Breast epithelium (tissue), 3 donors: Measurements from ENCODE around the gene PDE4C.

Experiments used
- POLR2AphosphoS5 ChIP-seq, 3 donors: sonication (generic); formaldehyde crosslinking; IDR thresholded peaks; one replicate each; pipeline ENCODE4 v1.6.1; 2017; ENCODE audit warnings: antibody characterized with exemption in 3 of 3
- TF ChIP-seq, protein P1 (sequence below), 3 donors: fragments of 450-650 bp; IDR thresholded peaks; one replicate each; pipeline ENCODE4 v1.5.1; 2016 to 2017; ENCODE audit warnings: antibody characterized with exemption in 3 of 3, mild to moderate bottlenecking in 3 of 3, moderate library complexity in 3 of 3

DNA sequence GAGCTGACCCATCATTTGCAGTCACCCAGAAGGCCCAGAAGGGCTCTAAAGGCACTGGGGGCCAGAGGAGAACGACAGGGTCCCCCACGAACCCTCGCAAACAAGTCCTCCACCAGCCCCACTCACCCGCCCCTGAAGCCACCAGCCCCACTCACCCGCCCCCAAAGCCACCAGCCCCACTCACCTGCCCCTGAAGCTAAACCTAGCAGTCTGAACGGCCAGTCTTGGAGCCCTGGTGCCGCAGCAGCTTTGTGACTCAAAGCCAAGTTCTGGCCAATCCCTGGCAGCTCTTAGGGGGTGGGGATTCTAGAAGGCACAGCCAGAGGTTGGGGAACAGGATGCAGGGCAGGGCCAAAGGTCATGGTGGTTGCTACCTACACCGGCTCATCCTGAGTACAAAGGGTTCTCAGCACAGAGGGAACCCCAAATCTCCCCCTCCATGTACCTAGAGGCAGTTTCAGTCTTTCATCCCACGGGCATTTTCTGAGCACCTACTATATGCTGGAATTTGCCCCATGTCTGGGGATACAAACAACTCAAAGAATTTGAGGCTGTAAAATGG is 48.1 kb upstream of the PDE4C start, which contains the start of gene IQCN:
- TF ChIP-seq, protein P1, sequence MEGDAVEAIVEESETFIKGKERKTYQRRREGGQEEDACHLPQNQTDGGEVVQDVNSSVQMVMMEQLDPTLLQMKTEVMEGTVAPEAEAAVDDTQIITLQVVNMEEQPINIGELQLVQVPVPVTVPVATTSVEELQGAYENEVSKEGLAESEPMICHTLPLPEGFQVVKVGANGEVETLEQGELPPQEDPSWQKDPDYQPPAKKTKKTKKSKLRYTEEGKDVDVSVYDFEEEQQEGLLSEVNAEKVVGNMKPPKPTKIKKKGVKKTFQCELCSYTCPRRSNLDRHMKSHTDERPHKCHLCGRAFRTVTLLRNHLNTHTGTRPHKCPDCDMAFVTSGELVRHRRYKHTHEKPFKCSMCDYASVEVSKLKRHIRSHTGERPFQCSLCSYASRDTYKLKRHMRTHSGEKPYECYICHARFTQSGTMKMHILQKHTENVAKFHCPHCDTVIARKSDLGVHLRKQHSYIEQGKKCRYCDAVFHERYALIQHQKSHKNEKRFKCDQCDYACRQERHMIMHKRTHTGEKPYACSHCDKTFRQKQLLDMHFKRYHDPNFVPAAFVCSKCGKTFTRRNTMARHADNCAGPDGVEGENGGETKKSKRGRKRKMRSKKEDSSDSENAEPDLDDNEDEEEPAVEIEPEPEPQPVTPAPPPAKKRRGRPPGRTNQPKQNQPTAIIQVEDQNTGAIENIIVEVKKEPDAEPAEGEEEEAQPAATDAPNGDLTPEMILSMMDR (IDR thresholded peaks at IDR 0.05): no peak
- peak in 1 of 3 donors; percentile 61 for TF ChIP-seq POLR2AphosphoS5 (IDR thresholded peaks at IDR 0.05)
